NCI-H510A (cell line): ENCODE data around the gene SEPTIN14.
"Not testable (repeated sequence)": the region's sequence is repeated elsewhere in the genome, so short reads cannot be mapped to it uniquely, and the experiment has no call there.

Source experiments
- DNase-seq: peaks from one replicate; lab custom pipeline; 2025; lab: John Stamatoyannopoulos, UW

SEPTIN14 gene

DNA sequence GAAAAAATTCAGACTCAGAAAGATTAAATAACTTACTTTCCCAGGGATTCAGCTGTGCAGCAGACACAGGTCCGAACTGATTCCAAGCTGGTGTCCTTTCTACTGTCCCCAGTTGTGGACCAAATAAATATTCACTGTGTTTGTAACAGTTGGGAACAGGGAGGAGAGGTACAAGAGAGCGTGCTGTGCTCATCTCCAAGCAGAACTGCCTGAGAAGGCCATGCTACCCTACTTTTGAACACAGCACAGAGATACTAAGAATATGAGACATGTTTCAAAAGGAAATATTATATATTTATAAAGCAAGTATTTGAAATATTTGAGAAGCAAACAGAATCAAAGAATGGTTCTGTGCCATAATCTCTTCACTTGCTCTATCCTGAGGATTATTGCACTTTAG is at the start of gene SEPTIN14:
Gene SEPTIN14, minus strand, starts transcription at position 101 of the 400 bp plus-strand sequence. CDS start 756 bp downstream, outside the sequence.
- not testable (repeated sequence) for DNase-seq

- no peak for DNase-seq
Observed at GRCh38 chr7:55903985-55904759, 41.6 kb upstream of the SEPTIN14 start.

- DNase-seq, result not testable (repeated sequence)
Observed at GRCh38 chr7:55901059-55901458, 38.5 kb upstream of the SEPTIN14 start.

- no peak for DNase-seq
Observed at GRCh38 chr7:55898287-55898686, 35.7 kb upstream of the SEPTIN14 start.

- DNase-seq, result no peak
Observed at GRCh38 chr7:55895021-55895420, 32.5 kb upstream of the SEPTIN14 start.

DNA sequence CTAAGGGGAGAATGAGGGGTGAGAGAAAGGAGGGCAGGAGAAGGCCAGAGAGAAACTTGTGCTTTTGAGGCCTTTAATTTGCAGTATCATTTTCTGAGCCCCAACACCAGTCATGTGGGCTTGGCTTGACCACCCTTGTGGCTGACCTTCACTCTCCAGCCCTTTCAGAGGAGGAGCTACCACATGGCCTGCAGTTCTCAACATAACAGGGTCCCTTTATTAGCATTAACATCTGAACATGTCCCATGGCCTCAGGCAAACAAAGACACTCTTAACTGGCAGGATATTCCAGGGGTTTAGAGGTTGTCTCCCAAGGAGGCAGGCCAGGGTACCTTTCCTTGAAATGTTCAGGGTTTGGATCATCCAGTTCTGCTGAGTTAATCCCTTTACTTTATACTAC is 31.4 kb upstream of the SEPTIN14 start:
- DNase-seq, result no peak

GRCh38 chr7:55888378-55888777 is 25.8 kb upstream of the SEPTIN14 start:
- DNase-seq, result not testable (repeated sequence)

GRCh38 chr7:55887821-55888247 is 25.3 kb upstream of the SEPTIN14 start:
- no peak for DNase-seq

- no peak for DNase-seq
Observed at GRCh38 chr7:55884321-55884720, 21.8 kb upstream of the SEPTIN14 start.

- no peak for DNase-seq
Observed at GRCh38 chr7:55878691-55879090, 16.1 kb upstream of the SEPTIN14 start.

DNA sequence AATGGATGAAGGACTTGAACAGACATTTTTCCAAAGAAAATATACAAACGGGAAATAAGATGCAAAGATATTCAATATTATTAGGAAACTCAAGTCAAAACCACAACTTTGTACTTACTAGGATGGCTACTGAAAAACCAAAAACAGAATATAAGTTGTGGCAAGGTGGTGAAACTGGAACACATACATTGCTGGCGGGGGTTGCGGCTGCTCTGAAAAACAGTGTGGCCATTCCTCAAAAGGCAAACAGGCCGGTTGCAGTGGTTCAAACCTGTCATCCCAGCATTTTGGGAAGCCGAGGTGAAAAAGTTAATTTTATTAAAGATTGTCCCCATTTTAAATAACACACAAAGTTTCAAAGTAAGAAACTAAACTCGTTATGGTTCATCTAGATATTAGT is 14.8 kb upstream of the SEPTIN14 start:
- DNase-seq, result no peak

DNA sequence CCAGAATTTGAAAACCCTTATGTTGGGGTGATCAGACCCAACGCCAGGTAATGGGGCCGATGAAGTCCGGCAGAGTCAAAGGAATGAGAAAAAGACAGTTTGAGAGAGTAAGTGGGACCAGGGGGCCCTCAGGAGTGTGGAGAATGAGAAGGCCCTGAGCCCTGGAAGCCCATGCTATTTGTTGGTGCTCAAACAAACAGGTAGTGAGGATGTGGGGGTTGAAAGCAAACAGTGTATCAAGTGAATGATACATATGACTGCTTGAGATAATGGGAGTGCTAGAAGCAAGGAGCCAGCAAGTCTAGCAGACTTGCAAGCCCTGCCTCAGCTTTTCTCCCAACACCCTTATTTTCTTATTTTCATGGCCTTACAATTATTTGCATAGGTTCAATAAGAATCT is 11.2 kb upstream of the SEPTIN14 start:
- DNase-seq, result no peak

- DNase-seq, result no peak
Observed at GRCh38 chr7:55871932-55872485, 9.5 kb upstream of the SEPTIN14 start.

GRCh38 chr7:55868989-55869388 is 6.4 kb upstream of the SEPTIN14 start:
- not testable (repeated sequence) for DNase-seq

DNA sequence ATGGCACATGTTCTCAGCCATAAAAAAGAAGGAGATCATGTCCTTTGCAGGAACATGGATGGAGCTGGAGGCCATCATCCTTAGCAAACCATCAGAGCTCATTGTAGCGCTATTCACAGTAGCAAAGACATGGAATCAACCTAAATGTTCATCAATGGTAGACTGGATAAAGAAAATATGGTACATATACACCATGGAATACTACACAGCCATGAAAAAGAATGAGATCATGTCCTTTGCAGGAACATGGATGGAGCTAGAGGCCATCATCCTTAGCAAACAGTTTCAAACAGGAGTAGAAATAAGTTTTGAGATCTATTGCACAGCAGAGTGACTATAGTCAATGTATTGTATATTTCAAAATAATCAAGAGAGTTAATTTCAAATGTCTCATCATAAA is 17.4 kb downstream of the SEPTIN14 start:
- not testable (repeated sequence) for DNase-seq

DNA sequence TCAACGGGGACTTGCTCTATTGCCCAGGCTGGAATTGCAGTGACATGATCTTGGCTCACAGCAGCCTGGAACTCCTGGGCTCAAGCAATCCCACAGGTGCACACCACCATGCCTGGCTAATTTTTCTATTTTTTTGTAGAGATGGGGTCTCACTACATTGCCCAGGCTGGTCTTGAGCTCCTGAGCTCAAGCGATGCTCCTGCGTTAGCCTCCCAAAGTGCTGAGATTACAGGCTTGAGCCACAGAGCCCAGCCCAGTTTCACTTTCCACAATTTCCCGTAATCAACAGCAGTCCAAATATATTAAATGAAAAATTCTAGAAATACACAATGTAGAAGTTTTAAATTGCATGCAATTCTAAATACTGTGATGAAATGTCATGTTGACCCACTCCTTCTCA is 24.0 kb downstream of the SEPTIN14 start:
- no peak for DNase-seq

GRCh38 chr7:55827577-55827976 is 35.0 kb downstream of the SEPTIN14 start:
- DNase-seq, result no peak

DNA sequence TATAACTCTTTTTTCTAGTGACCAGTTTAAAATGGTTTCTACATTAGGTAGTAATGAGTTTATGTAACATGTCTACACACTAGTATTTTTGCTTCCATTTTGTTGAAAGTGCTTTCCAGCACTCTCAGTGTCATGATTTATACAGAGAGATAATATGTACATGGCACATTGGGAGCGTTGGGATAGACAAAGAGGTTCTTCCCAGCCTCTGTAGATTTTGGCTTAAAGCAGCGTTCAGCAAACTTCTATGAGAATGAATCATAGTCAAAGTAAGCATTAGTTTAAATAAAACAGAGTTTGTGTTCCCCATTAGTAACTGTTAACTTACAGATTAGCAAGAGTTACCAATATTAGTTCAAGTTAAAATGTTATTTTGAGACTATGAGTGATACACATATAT is 43.9 kb downstream of the SEPTIN14 start:
- no peak for DNase-seq

- not testable (repeated sequence) for DNase-seq
Observed at GRCh38 chr7:55797260-55797659, 65.3 kb downstream of the SEPTIN14 start.

DNA sequence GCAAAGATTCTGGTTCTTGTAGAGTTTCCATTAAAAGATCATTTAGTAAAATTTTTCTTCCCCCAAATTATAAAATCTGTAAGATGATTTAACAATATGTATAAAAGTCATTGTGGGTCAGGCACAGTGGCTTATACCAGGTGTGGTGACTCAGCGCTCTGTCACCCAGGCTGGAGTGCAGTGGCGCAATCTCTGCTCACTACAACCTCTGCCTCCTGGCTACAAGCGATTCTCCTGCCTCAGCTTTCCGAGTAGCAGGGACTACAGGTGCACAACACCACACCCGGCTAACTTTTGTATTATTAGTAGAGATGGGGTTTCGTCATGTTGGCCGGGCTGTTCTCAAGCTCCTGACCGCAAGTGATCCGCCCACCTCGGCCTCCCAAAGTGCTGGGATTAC is 68.0 kb downstream of the SEPTIN14 start:
- no peak for DNase-seq

DNA sequence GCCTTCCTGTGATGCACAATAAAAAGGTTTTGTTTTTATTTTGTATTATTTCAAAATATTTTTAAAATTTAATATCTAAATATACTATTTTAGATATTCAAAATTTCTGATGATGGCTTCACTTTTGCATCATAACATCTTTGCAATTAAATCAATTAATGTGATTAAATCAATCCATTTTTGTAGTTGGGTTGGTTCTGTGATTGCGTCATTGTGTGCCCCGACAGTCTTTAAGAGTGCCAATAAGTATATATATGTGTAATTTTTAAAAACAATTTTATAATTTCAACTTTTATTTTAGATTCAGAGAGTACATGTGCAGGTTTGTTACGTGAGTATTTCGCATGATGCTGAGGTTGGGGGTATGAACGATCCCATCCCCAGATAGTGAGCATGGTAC is 70.5 kb downstream of the SEPTIN14 start:
- no peak for DNase-seq

DNA sequence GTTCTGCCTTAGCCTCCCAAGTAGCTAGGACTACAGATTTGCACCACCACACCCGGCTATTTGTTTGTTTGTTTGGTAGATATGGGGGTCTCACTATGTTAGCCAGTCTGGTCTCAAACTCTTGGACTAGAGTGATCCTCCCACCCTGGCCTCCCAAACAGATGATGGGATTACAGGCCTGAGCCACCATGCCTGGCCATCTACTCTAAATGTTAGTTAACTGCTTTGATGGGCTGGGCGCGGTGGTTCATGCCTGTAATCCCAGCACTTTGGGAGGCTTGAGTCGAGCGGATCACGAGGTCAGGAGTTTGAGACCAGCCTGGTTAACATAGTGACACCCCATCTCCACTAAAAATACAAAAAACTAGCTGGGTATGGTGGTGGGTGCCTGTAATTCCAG is 74.8 kb downstream of the SEPTIN14 start:
- no peak for DNase-seq

- no peak for DNase-seq
Observed at GRCh38 chr7:55786901-55787300, 75.7 kb downstream of the SEPTIN14 start.

DNA sequence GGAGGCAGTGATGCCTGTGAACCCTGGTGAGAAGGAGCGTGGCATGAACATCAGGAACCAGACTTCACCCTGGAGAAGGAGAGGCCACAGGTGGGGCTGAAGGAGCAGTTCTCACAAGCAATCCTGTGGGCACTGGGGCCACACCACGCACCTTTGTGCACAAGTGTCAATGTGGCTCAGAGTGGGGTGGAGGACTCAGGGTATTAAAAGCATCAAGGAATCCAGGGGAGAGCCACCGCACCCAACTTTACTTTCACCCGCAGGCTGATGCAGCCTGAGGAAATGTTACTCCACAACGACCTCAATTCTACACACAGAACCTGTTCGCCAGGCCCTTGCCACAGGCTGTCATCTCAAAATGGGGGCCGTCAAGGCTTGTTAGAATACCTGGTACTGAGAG is 77.1 kb downstream of the SEPTIN14 start:
- DNase-seq, result not testable (repeated sequence)
